Measurements from ENCODE around the gene ARSA.

DNA sequence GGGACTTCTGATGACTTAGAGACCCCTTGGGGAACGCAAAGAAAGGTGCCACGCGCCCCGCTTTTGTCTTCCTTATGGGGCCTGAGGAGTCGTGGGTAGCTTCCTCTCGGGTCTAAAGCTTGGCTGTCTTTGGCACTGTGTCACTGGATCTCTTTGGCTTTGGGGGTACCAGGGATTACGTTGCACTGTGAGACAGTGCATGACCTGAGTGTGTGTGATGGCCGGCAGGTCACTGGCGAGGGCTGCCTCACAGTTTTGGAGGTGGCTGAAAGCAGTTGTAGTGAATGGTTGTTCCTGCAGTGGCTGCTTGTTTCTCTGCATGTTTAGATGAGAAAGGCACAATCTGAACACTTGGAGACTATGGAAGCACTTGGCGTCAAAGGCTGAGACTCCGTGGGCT lies 5.8 kb upstream of the ARSA start:
- TF ChIP-seq, protein P1, sequence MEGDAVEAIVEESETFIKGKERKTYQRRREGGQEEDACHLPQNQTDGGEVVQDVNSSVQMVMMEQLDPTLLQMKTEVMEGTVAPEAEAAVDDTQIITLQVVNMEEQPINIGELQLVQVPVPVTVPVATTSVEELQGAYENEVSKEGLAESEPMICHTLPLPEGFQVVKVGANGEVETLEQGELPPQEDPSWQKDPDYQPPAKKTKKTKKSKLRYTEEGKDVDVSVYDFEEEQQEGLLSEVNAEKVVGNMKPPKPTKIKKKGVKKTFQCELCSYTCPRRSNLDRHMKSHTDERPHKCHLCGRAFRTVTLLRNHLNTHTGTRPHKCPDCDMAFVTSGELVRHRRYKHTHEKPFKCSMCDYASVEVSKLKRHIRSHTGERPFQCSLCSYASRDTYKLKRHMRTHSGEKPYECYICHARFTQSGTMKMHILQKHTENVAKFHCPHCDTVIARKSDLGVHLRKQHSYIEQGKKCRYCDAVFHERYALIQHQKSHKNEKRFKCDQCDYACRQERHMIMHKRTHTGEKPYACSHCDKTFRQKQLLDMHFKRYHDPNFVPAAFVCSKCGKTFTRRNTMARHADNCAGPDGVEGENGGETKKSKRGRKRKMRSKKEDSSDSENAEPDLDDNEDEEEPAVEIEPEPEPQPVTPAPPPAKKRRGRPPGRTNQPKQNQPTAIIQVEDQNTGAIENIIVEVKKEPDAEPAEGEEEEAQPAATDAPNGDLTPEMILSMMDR (IDR thresholded peaks at IDR 0.05) = no peak
- no peak for TF ChIP-seq POLR2A (IDR thresholded peaks at IDR 0.05)
- TF ChIP-seq POLR2AphosphoS5 (IDR thresholded peaks at IDR 0.05) = no peak
- TF ChIP-seq EP300 (IDR thresholded peaks at IDR 0.05) = no peak

All from sigmoid colon (tissue), 4 donors.